Esophagus squamous epithelium (tissue), 5 donors: ENCODE data around the gene OCRL. TPM values are rescaled to one million over a fixed set of nuclear protein-coding genes. Genes with fewer than 3 reads are reported as not detected.

ENCODE experiments used
- DNase-seq: peaks from one replicate; lab custom pipeline; 2025; lab: John Stamatoyannopoulos, UW
- H3K27ac ChIP-seq, 4 donors: fragments of 200-600 bp; sonication (generic); one replicate each; pipeline ENCODE4 v1.5.1; 2016 to 2019; ENCODE audit warnings: mild to moderate bottlenecking in 1 of 4
- H3K27me3 ChIP-seq, 4 donors: fragments of 200-600 bp; sonication (generic); 1 replicate in 3 of 4; 2 replicates in 1 of 4; pipeline versions ENCODE4 v1.5.1 to v1.6.0; 2017 to 2021; ENCODE audit warnings: antibody characterized with exemption in 1 of 4
- H3K36me3 ChIP-seq, 3 donors: fragments of 200-600 bp; sonication (generic); one replicate each; pipeline ENCODE4 v1.5.1; 2016 to 2019
- H3K4me1 ChIP-seq, 3 donors: fragments of 200-600 bp; sonication (generic); one replicate each; pipeline ENCODE4 v1.5.1; 2017 to 2019
- H3K4me3 ChIP-seq, 4 donors: fragments of 200-600 bp; sonication (generic); 1 replicate in 3 of 4; 2 replicates in 1 of 4; pipeline ENCODE4 v1.5.1; 2016 to 2019; ENCODE audit warnings: mild to moderate bottlenecking in 2 of 4, moderate library complexity in 1 of 4
- H3K9me3 ChIP-seq, 3 donors: fragments of 200-600 bp; sonication (generic); one replicate each; pipeline ENCODE4 v1.5.1; 2016 to 2019
- CTCF ChIP-seq, 6 experiments: fragments of 450-650 bp in 4 of 6; fragments of 200-600 bp in 2 of 6; sonication (generic) in 2 of 6; IDR thresholded peaks; one replicate each; pipeline ENCODE4 v1.5.1; 2016 to 2019; ENCODE audit warnings: antibody characterized with exemption in 6 of 6, mild to moderate bottlenecking in 4 of 6, moderate library complexity in 4 of 6
- POLR2A ChIP-seq, 4 donors: fragments of 450-650 bp; IDR thresholded peaks; one replicate each; pipeline ENCODE4 v1.6.1; 2017; ENCODE audit warnings: antibody characterized with exemption in 4 of 4, mild to moderate bottlenecking in 4 of 4, moderate library complexity in 3 of 4
- WGBS, 2 donors: methylation state at CpG; one replicate each; pipeline ENCODE4 v1.1.5; 2018; 5-methylcytosine and 5-hydroxymethylcytosine counted together
- intact Hi-C: fragments of 100-400 bp; cut with DNase I; formaldehyde crosslinking; loops from one replicate; pipeline ENCODE4 v1.15.0; 2022
- total RNA-seq, 4 donors: library from RNA; depleted of rRNA; stranded (reverse); fragments of >200 nt; gene quantifications; one replicate each; pipeline ENCODE4 v1.1.0, GENCODE V29; 2016
- donor health status: DM: yes; HTN: yes; CAD: no.

OCRL gene
- total RNA-seq, 4 donors from 2014 or later: 7.9 to 13.4 (median 10.7) TPM

- 54% methylated on average over 1 of the region's 1 CpG; no CpG with 5 or more reads in 1 of the 2 donors for WGBS, 2 donors
- intact Hi-C loops: loop anchor here (10.0 kb wide), 1 partner anchor 455 kb away; no protein-coding TSS in a partner anchor
- H3K27me3 ChIP-seq: peaks cover 0 to 3% (median 0%) of the 10 kb centered on the region in 4 donors
- H3K36me3 ChIP-seq: no peaks in the 10 kb centered on the region
- no peaks in the 10 kb centered on the region for H3K9me3 ChIP-seq
- H3K4me1 ChIP-seq: peaks cover 0 to 16% (median 3%) of the 10 kb centered on the region in 3 donors
- DNase-seq: no peak
- H3K27ac ChIP-seq: no peak overlapping the region
- H3K4me3 ChIP-seq: no peak overlapping the region
- TF ChIP-seq CTCF (IDR thresholded peaks at IDR 0.05) (no peak), POLR2A (IDR thresholded peaks at IDR 0.05) (no peak)
Measured at GRCh38 chrX:129609395-129609794, 69.3 kb downstream of the OCRL start.

DNA sequence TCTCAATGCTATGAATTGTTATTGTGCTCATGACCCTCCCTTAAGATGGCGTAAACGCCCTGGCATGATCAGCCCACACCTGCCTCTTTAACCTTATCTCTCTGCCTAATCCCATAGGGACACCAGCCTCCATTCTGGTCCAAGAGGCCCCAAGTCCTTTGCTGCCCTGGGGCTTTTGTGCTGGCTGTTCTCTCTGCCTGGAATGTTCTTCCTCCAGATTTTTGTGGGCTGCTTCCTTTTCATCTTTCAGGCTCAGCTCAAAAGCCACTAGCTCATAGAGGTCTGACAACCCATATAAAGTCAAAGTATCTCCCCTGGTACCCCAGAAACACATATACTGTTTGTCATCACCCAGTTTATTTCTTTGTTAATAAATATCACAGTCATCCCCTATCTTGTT is 72.3 kb downstream of the OCRL start:
- no peak for TF ChIP-seq CTCF (IDR thresholded peaks at IDR 0.05)
- H3K4me1 ChIP-seq: peaks cover 0 to under 1% (median 0%) of the 10 kb centered on the region in 3 donors
- no peak overlapping the region for H3K27ac ChIP-seq
- WGBS, 2 donors: 92% methylated on average over 2 of the region's 2 CpGs; no CpG with 5 or more reads in 1 of the 2 donors
- H3K27me3 ChIP-seq: peaks cover 0 to 3% (median 0%) of the 10 kb centered on the region in 4 donors
- H3K4me3 ChIP-seq: no peak overlapping the region
- H3K9me3 ChIP-seq: no peaks in the 10 kb centered on the region
- intact Hi-C loops: no loop called here
- H3K36me3 ChIP-seq: no peaks in the 10 kb centered on the region
- no peak for DNase-seq

DNA sequence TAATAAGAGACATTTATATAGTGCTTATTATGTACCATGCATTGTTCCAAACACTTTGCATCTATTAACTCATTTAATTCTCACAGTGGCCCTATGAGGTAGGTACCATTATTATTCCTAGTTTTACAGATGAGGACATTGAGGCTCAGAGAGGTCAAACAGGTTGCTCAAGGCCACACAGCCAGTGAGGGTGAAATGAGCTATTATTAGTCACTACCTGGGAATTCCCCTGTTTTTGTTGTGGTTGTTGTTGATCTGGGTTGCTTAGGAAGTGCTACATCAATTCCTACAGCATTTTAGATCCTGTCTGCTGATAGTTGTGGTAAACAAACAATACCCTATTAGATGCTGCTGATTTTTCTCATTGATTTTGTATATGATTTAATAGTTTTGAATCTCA is 73.5 kb downstream of the OCRL start:
- no peak for TF ChIP-seq POLR2A (IDR thresholded peaks at IDR 0.05)
- no peak for TF ChIP-seq CTCF (IDR thresholded peaks at IDR 0.05)
- no peak for DNase-seq
- intact Hi-C loops: no loop called here
- no peaks in the 10 kb centered on the region for H3K4me1 ChIP-seq
- H3K27ac ChIP-seq: no peak overlapping the region
- no peaks in the 10 kb centered on the region for H3K27me3 ChIP-seq
- no peak overlapping the region for H3K4me3 ChIP-seq
- no peaks in the 10 kb centered on the region for H3K9me3 ChIP-seq
- H3K36me3 ChIP-seq: no peaks in the 10 kb centered on the region

GRCh38 chrX:129614481-129615255 is 74.6 kb downstream of the OCRL start:
- Histone ChIP-seq H3K36me3 (no peaks in the 10 kb centered on the region), H3K27ac (no peak overlapping the region), H3K9me3 (no peaks in the 10 kb centered on the region), H3K4me1 (no peaks in the 10 kb centered on the region), H3K27me3 (no peaks in the 10 kb centered on the region), H3K4me3 (no peak overlapping the region)
- intact Hi-C loops: no loop called here
- TF ChIP-seq POLR2A (IDR thresholded peaks at IDR 0.05) (no peak), CTCF (IDR thresholded peaks at IDR 0.05) (no peak)
- WGBS, 2 donors: 83 to 86% methylated on average over 1 to 3 of the region's 5 CpGs
- no peak for DNase-seq

DNA sequence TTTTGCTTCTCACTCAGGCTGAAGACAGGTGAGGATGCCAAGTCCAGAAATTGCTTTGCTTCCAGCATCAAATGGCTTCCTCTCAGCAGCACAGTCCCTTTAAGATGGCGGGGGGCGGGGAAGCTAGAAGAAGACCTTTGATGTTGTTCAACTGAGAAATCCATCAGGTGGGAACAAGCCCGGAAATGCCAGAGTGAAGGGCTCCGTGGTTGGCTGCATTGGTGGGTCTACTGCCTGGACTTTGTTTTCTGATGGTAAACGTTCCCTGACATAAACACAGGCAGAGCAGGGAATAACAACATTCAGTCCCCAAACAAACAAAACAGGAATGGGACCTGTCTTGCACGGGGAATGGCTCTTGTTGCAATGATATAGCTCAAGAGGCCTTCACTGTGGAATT is 77.4 kb downstream of the OCRL start:
- no peak overlapping the region for H3K27ac ChIP-seq
- H3K36me3 ChIP-seq: no peaks in the 10 kb centered on the region
- TF ChIP-seq CTCF (IDR thresholded peaks at IDR 0.05) (no peak), POLR2A (IDR thresholded peaks at IDR 0.05) (no peak)
- H3K4me3 ChIP-seq: no peak overlapping the region
- H3K4me1 ChIP-seq: no peaks in the 10 kb centered on the region
- 0 to 40% methylated on average over 1 of the region's 6 CpGs for WGBS, 2 donors
- no peak for DNase-seq
- no peaks in the 10 kb centered on the region for H3K9me3 ChIP-seq
- no peaks in the 10 kb centered on the region for H3K27me3 ChIP-seq
- intact Hi-C loops: no loop called here
